ENCODE measurements around the gene OASL. TPM values are rescaled to one million over a fixed set of nuclear protein-coding genes. Genes with fewer than 3 reads are reported as not detected.

The OASL gene
- total RNA-seq, 1 donor from 2014 or later = 0.58 TPM

- DNase-seq (ENCODE audit: low read depth) = no peak
- H3K4me3 ChIP-seq (ENCODE audit: low read depth, low read length) = no peak overlapping the region
- H3K36me3 ChIP-seq (ENCODE audit: control insufficient read depth, insufficient read depth, low read length) = no peaks in the 10 kb centered on the region
- no peaks in the 10 kb centered on the region for H3K27me3 ChIP-seq (ENCODE audit: control insufficient read depth, insufficient read depth, low read length)
- TF ChIP-seq CTCF (IDR thresholded peaks at IDR 0.05; ENCODE audit: insufficient read depth, low read length, poor library complexity, severe bottlenecking) = no peak
Measured at GRCh38 chr12:121004253-121004815, 34.7 kb downstream of the OASL start.

- TF ChIP-seq CTCF (IDR thresholded peaks at IDR 0.05; ENCODE audit: insufficient read depth, low read length, poor library complexity, severe bottlenecking) = peak; percentile 20
- no peak overlapping the region for H3K4me3 ChIP-seq (ENCODE audit: low read depth, low read length)
- DNase-seq (ENCODE audit: low read depth) = no peak
- no peaks in the 10 kb centered on the region for H3K36me3 ChIP-seq (ENCODE audit: control insufficient read depth, insufficient read depth, low read length)
- no peaks in the 10 kb centered on the region for H3K27me3 ChIP-seq (ENCODE audit: control insufficient read depth, insufficient read depth, low read length)
Measured at GRCh38 chr12:121003650-121004049, 35.4 kb downstream of the OASL start.

GRCh38 chr12:121001841-121002483 is 37.1 kb downstream of the OASL start:
- no peaks in the 10 kb centered on the region for H3K27me3 ChIP-seq (ENCODE audit: control insufficient read depth, insufficient read depth, low read length)
- H3K4me3 ChIP-seq (ENCODE audit: low read depth, low read length) = no peak overlapping the region
- TF ChIP-seq CTCF (IDR thresholded peaks at IDR 0.05; ENCODE audit: insufficient read depth, low read length, poor library complexity, severe bottlenecking) = no peak
- no peaks in the 10 kb centered on the region for H3K36me3 ChIP-seq (ENCODE audit: control insufficient read depth, insufficient read depth, low read length)
- no peak for DNase-seq (ENCODE audit: low read depth)

- DNase-seq (ENCODE audit: low read depth) = no peak
- Histone ChIP-seq H3K36me3 (ENCODE audit: control insufficient read depth, insufficient read depth, low read length) (no peaks in the 10 kb centered on the region), H3K27me3 (ENCODE audit: control insufficient read depth, insufficient read depth, low read length) (no peaks in the 10 kb centered on the region), H3K4me3 (ENCODE audit: low read depth, low read length) (no peak overlapping the region)
- no peak for TF ChIP-seq CTCF (IDR thresholded peaks at IDR 0.05; ENCODE audit: insufficient read depth, low read length, poor library complexity, severe bottlenecking)
Measured at GRCh38 chr12:121001060-121001459, 38.0 kb downstream of the OASL start.

GRCh38 chr12:121000530-121000929 is 38.5 kb downstream of the OASL start:
- TF ChIP-seq CTCF (IDR thresholded peaks at IDR 0.05; ENCODE audit: insufficient read depth, low read length, poor library complexity, severe bottlenecking) = no peak
- DNase-seq (ENCODE audit: low read depth) = no peak
- Histone ChIP-seq H3K4me3 (ENCODE audit: low read depth, low read length) (no peak overlapping the region), H3K36me3 (ENCODE audit: control insufficient read depth, insufficient read depth, low read length) (no peaks in the 10 kb centered on the region), H3K27me3 (ENCODE audit: control insufficient read depth, insufficient read depth, low read length) (no peaks in the 10 kb centered on the region)

Data from kidney epithelial cell (primary cell).